ENCODE results near the gene DLX6. TPM values are rescaled to one million over a fixed set of nuclear protein-coding genes. Genes with fewer than 3 reads are reported as not detected.

DLX6 gene
- total RNA-seq, 4 donors from 2014 or later: not detected

- Histone ChIP-seq H3K27ac (no peak overlapping the region), H3K4me3 (no peak overlapping the region), H3K9me3 (no peaks in the 10 kb centered on the region), H3K4me1 (no peaks in the 10 kb centered on the region), H3K36me3 (no peaks in the 10 kb centered on the region), H3K27me3 (peaks cover 100% of the 10 kb centered on the region)
- in situ Hi-C loops (cut with MboI; ENCODE audit: low pct_ligation_motif_present in 1 of 4, low pct_unique_long_range_greater_than_20kb in 1 of 4, low sequenced_read_pairs in 3 of 4) (no loop called here), intact Hi-C loops (cut with DNase I; ENCODE audit: low total_unique reads) (no loop called here)
- 4 to 5% methylated on average over 14 to 32 of the region's 32 CpGs for WGBS, 2 donors (ENCODE audit: low coverage in 1 of 2)
- DNase-seq: no peak
- no peak for TF ChIP-seq POLR2A (IDR thresholded peaks at IDR 0.05)
- TF ChIP-seq POLR2AphosphoS5 (IDR thresholded peaks at IDR 0.05): no peak
- TF ChIP-seq, protein P1, sequence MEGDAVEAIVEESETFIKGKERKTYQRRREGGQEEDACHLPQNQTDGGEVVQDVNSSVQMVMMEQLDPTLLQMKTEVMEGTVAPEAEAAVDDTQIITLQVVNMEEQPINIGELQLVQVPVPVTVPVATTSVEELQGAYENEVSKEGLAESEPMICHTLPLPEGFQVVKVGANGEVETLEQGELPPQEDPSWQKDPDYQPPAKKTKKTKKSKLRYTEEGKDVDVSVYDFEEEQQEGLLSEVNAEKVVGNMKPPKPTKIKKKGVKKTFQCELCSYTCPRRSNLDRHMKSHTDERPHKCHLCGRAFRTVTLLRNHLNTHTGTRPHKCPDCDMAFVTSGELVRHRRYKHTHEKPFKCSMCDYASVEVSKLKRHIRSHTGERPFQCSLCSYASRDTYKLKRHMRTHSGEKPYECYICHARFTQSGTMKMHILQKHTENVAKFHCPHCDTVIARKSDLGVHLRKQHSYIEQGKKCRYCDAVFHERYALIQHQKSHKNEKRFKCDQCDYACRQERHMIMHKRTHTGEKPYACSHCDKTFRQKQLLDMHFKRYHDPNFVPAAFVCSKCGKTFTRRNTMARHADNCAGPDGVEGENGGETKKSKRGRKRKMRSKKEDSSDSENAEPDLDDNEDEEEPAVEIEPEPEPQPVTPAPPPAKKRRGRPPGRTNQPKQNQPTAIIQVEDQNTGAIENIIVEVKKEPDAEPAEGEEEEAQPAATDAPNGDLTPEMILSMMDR (IDR thresholded peaks at IDR 0.05): no peak
- no peak for TF ChIP-seq EP300 (IDR thresholded peaks at IDR 0.05; ENCODE audit: low read depth)
These were observed 9.0 kb upstream of the DLX6 start for GRCh38 chr7:96996111-96996957.

DNA sequence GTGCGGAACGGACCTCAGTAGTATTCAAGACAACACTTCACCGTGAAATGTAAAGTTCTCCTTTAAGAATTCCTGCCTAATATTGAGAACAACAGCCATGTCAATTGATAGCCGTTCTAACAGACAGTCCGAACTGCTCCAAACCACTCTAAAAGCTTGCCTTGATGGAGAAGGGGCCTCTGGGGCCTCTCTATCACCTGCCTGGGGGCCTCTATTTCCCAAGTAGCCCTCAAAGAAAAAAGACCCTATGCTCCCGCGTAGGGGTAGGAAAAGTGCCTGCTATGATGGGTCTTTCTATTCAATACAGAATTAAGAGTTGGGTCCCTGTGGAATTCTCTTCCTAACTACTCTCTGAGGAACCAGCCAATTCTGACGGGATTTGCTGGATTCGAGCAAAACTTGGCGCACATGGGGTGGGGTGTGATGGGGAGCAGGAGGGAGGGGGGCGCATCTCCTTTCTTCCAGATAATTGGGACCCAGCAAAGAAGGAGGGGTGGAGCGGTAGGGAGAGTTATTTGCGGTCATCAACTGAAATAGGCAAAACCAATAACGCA is 8.3 kb upstream of the DLX6 start:
- H3K27me3 ChIP-seq: peaks cover 100% of the 10 kb centered on the region
- in situ Hi-C loops (cut with MboI; ENCODE audit: low pct_ligation_motif_present in 1 of 4, low pct_unique_long_range_greater_than_20kb in 1 of 4, low sequenced_read_pairs in 3 of 4): no loop called here

DNA sequence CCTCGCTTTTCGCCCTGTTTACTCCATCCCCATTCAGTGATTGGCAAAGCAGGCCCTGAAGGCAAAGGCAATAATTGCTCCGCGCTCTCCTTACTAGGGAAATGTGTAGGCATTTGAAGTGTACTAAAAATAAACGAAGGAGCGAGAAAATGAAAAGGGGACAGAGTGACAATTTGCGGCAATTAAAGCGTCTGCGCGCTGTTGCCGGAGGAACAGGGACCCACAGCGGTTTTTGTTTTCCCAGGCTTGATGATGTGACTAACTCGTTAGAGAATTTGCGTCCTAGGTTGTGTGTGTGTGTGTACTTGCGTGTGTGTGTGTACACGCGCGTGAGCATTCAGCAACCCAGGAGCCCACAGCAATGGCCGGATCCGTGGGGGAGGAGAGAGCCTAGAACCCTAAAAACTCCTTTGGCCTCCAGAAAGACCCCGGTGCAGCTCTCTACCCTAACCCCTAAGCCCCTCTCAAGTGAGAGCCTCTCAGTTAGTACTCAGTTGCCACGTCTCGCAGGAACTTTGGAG is 7.8 kb upstream of the DLX6 start:
- no peak for TF ChIP-seq POLR2A (IDR thresholded peaks at IDR 0.05)
- no peak for TF ChIP-seq POLR2AphosphoS5 (IDR thresholded peaks at IDR 0.05)
- no peak for TF ChIP-seq EP300 (IDR thresholded peaks at IDR 0.05; ENCODE audit: low read depth)
- TF ChIP-seq, protein P1 (IDR thresholded peaks at IDR 0.05): no peak
- no peaks in the 10 kb centered on the region for H3K36me3 ChIP-seq
- H3K27me3 ChIP-seq: peaks cover 100% of the 10 kb centered on the region
- in situ Hi-C loops (cut with MboI; ENCODE audit: low pct_ligation_motif_present in 1 of 4, low pct_unique_long_range_greater_than_20kb in 1 of 4, low sequenced_read_pairs in 3 of 4): no loop called here
- 4 to 35% methylated on average over 11 to 23 of the region's 23 CpGs for WGBS, 2 donors (ENCODE audit: low coverage in 1 of 2)
- no peak overlapping the region for H3K4me3 ChIP-seq
- no peaks in the 10 kb centered on the region for H3K9me3 ChIP-seq
- no peaks in the 10 kb centered on the region for H3K4me1 ChIP-seq
- intact Hi-C loops (cut with DNase I; ENCODE audit: low total_unique reads): no loop called here
- H3K27ac ChIP-seq: no peak overlapping the region
- DNase-seq: no peak

More for the DNA sequence above, 8.3 kb upstream of the DLX6 start:
- WGBS, 2 donors (ENCODE audit: low coverage in 1 of 2): 15 to 26% methylated on average over 9 to 14 of the region's 14 CpGs
- H3K27ac ChIP-seq: no peak overlapping the region
- DNase-seq: no peak
- intact Hi-C loops (cut with DNase I; ENCODE audit: low total_unique reads): no loop called here
- no peaks in the 10 kb centered on the region for H3K9me3 ChIP-seq
- no peaks in the 10 kb centered on the region for H3K36me3 ChIP-seq
- TF ChIP-seq, protein P1 (IDR thresholded peaks at IDR 0.05): no peak
- TF ChIP-seq POLR2AphosphoS5 (IDR thresholded peaks at IDR 0.05) (no peak), EP300 (IDR thresholded peaks at IDR 0.05; ENCODE audit: low read depth) (no peak), POLR2A (IDR thresholded peaks at IDR 0.05) (no peak)
- H3K4me1 ChIP-seq: no peaks in the 10 kb centered on the region
- H3K4me3 ChIP-seq: no peak overlapping the region

DNA sequence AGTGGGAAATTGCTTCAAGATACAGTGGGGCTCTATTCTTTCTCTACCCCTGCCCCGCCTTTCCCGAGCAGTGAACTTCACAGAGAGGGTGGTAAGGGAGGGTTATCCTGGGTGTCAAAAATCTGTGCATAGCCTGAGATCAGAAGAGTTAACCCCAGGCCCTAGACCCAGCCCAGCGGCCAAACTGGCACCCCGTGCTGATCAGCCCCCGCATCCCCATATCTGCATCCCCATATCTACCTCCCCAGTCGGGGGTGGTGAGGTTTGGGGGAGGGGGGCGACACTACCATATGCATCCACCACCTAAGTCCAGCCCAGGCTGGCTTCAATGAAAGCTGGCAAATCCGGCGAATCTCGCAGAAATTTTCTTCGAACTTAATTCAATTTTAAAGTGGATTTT is 7.0 kb upstream of the DLX6 start:
- H3K4me1 ChIP-seq: peaks cover 0 to 5% (median 0%) of the 10 kb centered on the region in 4 donors
- no peaks in the 10 kb centered on the region for H3K9me3 ChIP-seq
- intact Hi-C loops (cut with DNase I; ENCODE audit: low total_unique reads) (no loop called here), in situ Hi-C loops (cut with MboI; ENCODE audit: low pct_ligation_motif_present in 1 of 4, low pct_unique_long_range_greater_than_20kb in 1 of 4, low sequenced_read_pairs in 3 of 4) (no loop called here)
- no peak overlapping the region for H3K4me3 ChIP-seq
- DNase-seq: no peak
- WGBS, 2 donors (ENCODE audit: low coverage in 1 of 2): 18% methylated on average over 11 of the region's 11 CpGs; no CpG with 5 or more reads in 1 of the 2 donors
- no peaks in the 10 kb centered on the region for H3K36me3 ChIP-seq
- TF ChIP-seq POLR2A (IDR thresholded peaks at IDR 0.05) (no peak), EP300 (IDR thresholded peaks at IDR 0.05; ENCODE audit: low read depth) (no peak), POLR2AphosphoS5 (IDR thresholded peaks at IDR 0.05) (no peak)
- TF ChIP-seq, protein P1 (IDR thresholded peaks at IDR 0.05): no peak
- H3K27me3 ChIP-seq: peaks cover 100% of the 10 kb centered on the region
- no peak overlapping the region for H3K27ac ChIP-seq

Data from transverse colon (tissue), 4 donors.